SK-N-SH treated with all-trans-retinoic acid at 6 μM for 48 hours (cell line): Measurements from ENCODE around the gene SQOR.

ENCODE experiments used
- ARNTL ChIP-seq: fragments of 450-650 bp; formaldehyde crosslinking; IDR thresholded peaks from 2 replicates; pipeline ENCODE4 v1.5.0; 2020; ENCODE audit warnings: low read depth, mild to moderate bottlenecking, moderate library complexity, borderline replicate concordance
- CREB5 ChIP-seq: fragments of 250-450 bp; sonication (Bioruptor Pico); IDR thresholded peaks from 2 replicates; pipeline ENCODE4 v1.5.1; 2020; ENCODE audit warnings: low read depth, mild to moderate bottlenecking, moderate library complexity
- CSDC2 ChIP-seq: fragments of 250-450 bp; sonication (Bioruptor Pico); IDR thresholded peaks from 2 replicates; pipeline ENCODE4 v1.5.0; 2020; ENCODE audit warnings: mild to moderate bottlenecking, moderate library complexity
- ESRRG ChIP-seq: fragments of 250-450 bp; sonication (Bioruptor Pico); IDR thresholded peaks from 2 replicates; pipeline ENCODE4 v1.6.1; 2021; ENCODE audit warnings: mild to moderate bottlenecking
- ISL1 ChIP-seq: fragments of 250-450 bp; sonication (Bioruptor Pico); IDR thresholded peaks from 2 replicates; pipeline ENCODE4 v2.1.2; 2022; ENCODE audit warnings: mild to moderate bottlenecking, moderate library complexity
- PPARA ChIP-seq: fragments of 250-450 bp; sonication (Bioruptor Pico); IDR thresholded peaks from 2 replicates; pipeline ENCODE4 v1.5.0; 2020; ENCODE audit warnings: mild to moderate bottlenecking, borderline replicate concordance
- RARB ChIP-seq: fragments of 250-450 bp; sonication (Bioruptor Pico); IDR thresholded peaks from 2 replicates; pipeline ENCODE4 v1.8.0; 2021; ENCODE audit warnings: mild to moderate bottlenecking, moderate library complexity
- TCF4 ChIP-seq: fragments of 250-450 bp; sonication (Bioruptor Pico); IDR thresholded peaks from 2 replicates; pipeline ENCODE4 v1.8.0; 2021; ENCODE audit warnings: mild to moderate bottlenecking, moderate library complexity, borderline replicate concordance
- ZC3H10 ChIP-seq: fragments of 250-450 bp; sonication (Bioruptor Pico); IDR thresholded peaks from 2 replicates; pipeline ENCODE4 v1.5.1; 2021; ENCODE audit warnings: mild to moderate bottlenecking, moderate library complexity
- ZFP3 ChIP-seq: fragments of 250-450 bp; sonication (Bioruptor Pico); IDR thresholded peaks from 2 replicates; pipeline ENCODE4 v1.5.0; 2020; ENCODE audit warnings: mild to moderate bottlenecking, moderate library complexity
- ZFP30 ChIP-seq: fragments of 450-650 bp; formaldehyde crosslinking; IDR thresholded peaks from 2 replicates; pipeline ENCODE4 v1.5.0; 2022; ENCODE audit warnings: mild to moderate bottlenecking, moderate library complexity
- ZNF565 ChIP-seq: fragments of 450-650 bp; formaldehyde crosslinking; conservative IDR thresholded peaks from 2 replicates; pipeline ENCODE4 v1.5.0; 2020; ENCODE audit warnings: low read depth, mild to moderate bottlenecking, moderate library complexity

GRCh38 chr15:45667002-45667401 is 32.2 kb downstream of the SQOR start:
- no peak for TF ChIP-seq PPARA (CRISPR knock-in tag)
- no peak for TF ChIP-seq CREB5
- TF ChIP-seq ESRRG (CRISPR knock-in tag) = no peak
- TF ChIP-seq RARB (CRISPR knock-in tag) = no peak
- no peak for TF ChIP-seq ZFP3 (CRISPR knock-in tag)
- TF ChIP-seq TCF4 (CRISPR knock-in tag) = no peak
- no peak for TF ChIP-seq ZNF565 (CRISPR knock-in tag)
- no peak for TF ChIP-seq ZFP30 (CRISPR knock-in tag)
- no peak for TF ChIP-seq ZC3H10 (CRISPR knock-in tag)
- no peak for TF ChIP-seq ISL1 (CRISPR knock-in tag)
- TF ChIP-seq ARNTL = no peak
- TF ChIP-seq CSDC2 (CRISPR knock-in tag) = no peak
